Neural crest cell (in vitro differentiated cells): Measurements from ENCODE around the gene NANOS3. TPM values are rescaled to one million over a fixed set of nuclear protein-coding genes. Genes with fewer than 3 reads are reported as not detected.

Experiments used
- DNase-seq: peaks from one replicate; pipeline ENCODE4 v3.0.0; 2021; ENCODE audit warnings: low read depth, mixed read lengths, low spot score
- H3K27ac Mint-ChIP-seq: one replicate; pipeline ENCODE4 v1.8.0; 2021; ENCODE audit warnings: mild to moderate bottlenecking, mixed read lengths; ENCODE audit not compliant: unreplicated experiment
- H3K27me3 Mint-ChIP-seq: 2 replicates; pipeline ENCODE4 v1.8.0; 2021; ENCODE audit warnings: low read depth, mild to moderate bottlenecking, mixed read lengths
- H3K36me3 Mint-ChIP-seq: 2 replicates; pipeline ENCODE4 v1.8.0; 2021; ENCODE audit warnings: low read depth, mild to moderate bottlenecking, mixed read lengths
- H3K4me1 Mint-ChIP-seq: 2 replicates; pipeline ENCODE4 v1.8.0; 2021; ENCODE audit warnings: mixed read lengths
- H3K4me3 Mint-ChIP-seq: one replicate; pipeline ENCODE4 v1.8.0; 2021; ENCODE audit warnings: mild to moderate bottlenecking, mixed read lengths
- H3K9me3 Mint-ChIP-seq: 2 replicates; pipeline ENCODE4 v1.8.0; 2021; ENCODE audit warnings: mixed read lengths
- CTCF ChIP-seq: fragments of 200-600 bp; sonication (generic); conservative IDR thresholded peaks from 2 replicates; pipeline ENCODE4 v1.5.0; 2021; ENCODE audit warnings: antibody characterized with exemption, mild to moderate bottlenecking
- total RNA-seq: library from RNA; stranded (reverse); gene quantifications from 2 replicates; pipeline ENCODE4 v1.2.1, GENCODE V29; 2021

NANOS3 gene
- total RNA-seq, 1 donor from 2014 or later, result 1.6 TPM

GRCh38 chr19:13865571-13866462 lies 11.1 kb upstream of the NANOS3 start:
- peaks cover 59% of the 10 kb centered on the region for H3K27me3 Mint-ChIP-seq
- peak overlapping the region; percentile 89 for H3K4me3 Mint-ChIP-seq
- H3K9me3 Mint-ChIP-seq, result no peaks in the 10 kb centered on the region
- no peak for TF ChIP-seq CTCF
- no peak for DNase-seq
- H3K4me1 Mint-ChIP-seq, result peaks cover 39% of the 10 kb centered on the region
- no peak overlapping the region for H3K27ac Mint-ChIP-seq
- H3K36me3 Mint-ChIP-seq, result peaks cover 2% of the 10 kb centered on the region

- DNase-seq, result no peak
- Mint-ChIP-seq H3K36me3 (peaks cover 2% of the 10 kb centered on the region), H3K4me3 (peak overlapping the region; percentile 89), H3K27ac (no peak overlapping the region), H3K27me3 (peaks cover 58% of the 10 kb centered on the region), H3K4me1 (peaks cover 36% of the 10 kb centered on the region), H3K9me3 (no peaks in the 10 kb centered on the region)
- TF ChIP-seq CTCF, result no peak
Observed at GRCh38 chr19:13866463-13867046, 10.4 kb upstream of the NANOS3 start.

- no peak overlapping the region for H3K27ac Mint-ChIP-seq
- peaks cover 47% of the 10 kb centered on the region for H3K27me3 Mint-ChIP-seq
- peaks cover 29% of the 10 kb centered on the region for H3K4me1 Mint-ChIP-seq
- no peak for DNase-seq
- peaks cover 2% of the 10 kb centered on the region for H3K36me3 Mint-ChIP-seq
- no peak overlapping the region for H3K4me3 Mint-ChIP-seq
- no peaks in the 10 kb centered on the region for H3K9me3 Mint-ChIP-seq
- no peak for TF ChIP-seq CTCF
Observed at GRCh38 chr19:13868663-13869062, 8.3 kb upstream of the NANOS3 start.

GRCh38 chr19:13869281-13869680 lies 7.7 kb upstream of the NANOS3 start:
- peaks cover 43% of the 10 kb centered on the region for H3K27me3 Mint-ChIP-seq
- H3K9me3 Mint-ChIP-seq, result no peaks in the 10 kb centered on the region
- H3K27ac Mint-ChIP-seq, result no peak overlapping the region
- H3K4me1 Mint-ChIP-seq, result peaks cover 27% of the 10 kb centered on the region
- no peak for TF ChIP-seq CTCF
- DNase-seq, result no peak
- H3K36me3 Mint-ChIP-seq, result peaks cover 2% of the 10 kb centered on the region
- no peak overlapping the region for H3K4me3 Mint-ChIP-seq

- peaks cover 26% of the 10 kb centered on the region for H3K4me1 Mint-ChIP-seq
Observed at GRCh38 chr19:13870873-13871272, 6.1 kb upstream of the NANOS3 start.

More at GRCh38 chr19:13870873-13871272, 6.1 kb upstream of the NANOS3 start:
- H3K27ac Mint-ChIP-seq, result no peak overlapping the region
- no peak overlapping the region for H3K4me3 Mint-ChIP-seq
- no peaks in the 10 kb centered on the region for H3K9me3 Mint-ChIP-seq
- no peak for DNase-seq
- H3K36me3 Mint-ChIP-seq, result peaks cover 2% of the 10 kb centered on the region
- H3K27me3 Mint-ChIP-seq, result peaks cover 38% of the 10 kb centered on the region
- TF ChIP-seq CTCF, result no peak
